K562 (cell line): ENCODE measurements around the gene LASP1NB.
A peak's percentile ranks its signal among the peaks of the same experiment; 100 is the strongest.

Source experiments
- DPF2 ChIP-seq: fragments of 450-650 bp; IDR thresholded peaks from 2 replicates; pipeline ENCODE4 v1.6.1; 2016
- ETV5 ChIP-seq: sonication (generic); formaldehyde crosslinking; IDR thresholded peaks from 2 replicates; pipeline ENCODE4 v1.4.0; 2020; ENCODE audit warnings: low read depth, mild to moderate bottlenecking, missing genetic modification reagents
- ILF3 ChIP-seq: fragments of 450-650 bp; IDR thresholded peaks from 2 replicates; pipeline ENCODE4 v1.6.1; 2018; ENCODE audit warnings: antibody characterized with exemption, mild to moderate bottlenecking, moderate library complexity, borderline replicate concordance
- MCM2 ChIP-seq: fragments of 450-650 bp; IDR thresholded peaks from 2 replicates; pipeline ENCODE4 v1.6.1; 2017; ENCODE audit warnings: low read depth, mild to moderate bottlenecking
- NCOA1 ChIP-seq: fragments of 450-650 bp; IDR thresholded peaks from 2 replicates; pipeline ENCODE4 v1.6.1; 2016; ENCODE audit warnings: low read depth
- RBM25 ChIP-seq: fragments of 200-400 bp; formaldehyde crosslinking; IDR thresholded peaks from 2 replicates; pipeline ENCODE4 v1.6.1; 2018; ENCODE audit warnings: low read length, low read depth, moderate library complexity; ENCODE audit not compliant: severe bottlenecking
- RBM34 ChIP-seq: fragments of 200-400 bp; formaldehyde crosslinking; IDR thresholded peaks from 2 replicates; pipeline ENCODE4 v1.6.1; 2018; ENCODE audit warnings: low read length, borderline replicate concordance; ENCODE audit not compliant: insufficient read depth
- RCOR1 ChIP-seq, 2 experiments: IDR thresholded peaks; 2 replicates each; pipeline ENCODE4 v1.6.1; 2012; ENCODE audit warnings: low read depth in 2 of 2, low read length in 2 of 2, borderline replicate concordance in 1 of 2, improper control_type of control experiment in 1 of 2
- ZMIZ1 ChIP-seq, 2 experiments: fragments of 150-350 bp in 1 of 2; IDR thresholded peaks; 2 replicates each; pipeline ENCODE4 v1.6.1; 2012 to 2016; ENCODE audit warnings: low read depth in 2 of 2, low read length in 2 of 2, mild to moderate bottlenecking in 1 of 2, moderate library complexity in 1 of 2
- ZNF217 ChIP-seq: sonication (generic); formaldehyde crosslinking; IDR thresholded peaks from 2 replicates; pipeline ENCODE4 v1.8.0; 2022; ENCODE audit warnings: mild to moderate bottlenecking, missing genetic modification reagents
- ZNF280A ChIP-seq: fragments of 450-650 bp; IDR thresholded peaks from 2 replicates; pipeline ENCODE4 v1.6.1; 2018; ENCODE audit warnings: mild to moderate bottlenecking, low read depth; ENCODE audit not compliant: partially characterized antibody
- ZNF589 ChIP-seq: fragments of 200-800 bp; sonication (Bioruptor generic); IDR thresholded peaks from 2 replicates; pipeline ENCODE4 v1.6.1; 2016; ENCODE audit warnings: low read depth, missing genetic modification characterization, missing compliant biosample characterization
- ZNF592 ChIP-seq: fragments of 450-650 bp; IDR thresholded peaks from 2 replicates; pipeline ENCODE4 v1.6.1; 2017; ENCODE audit warnings: antibody characterized with exemption, mild to moderate bottlenecking

Gene LASP1NB

GRCh38 chr17:38926293-38927070 is 1.1 kb downstream of the LASP1NB start (continued):
- TF ChIP-seq MCM2 (no peak), NCOA1 (no peak), RBM25 (no peak), DPF2 (peak; percentile 75), RCOR1 (IDR thresholded peaks at IDR 0.05; ENCODE audit: borderline replicate concordance in 1 of 2, low read depth in 2 of 2, low read length in 2 of 2) (peak in 1 of 2 experiments; percentile 94; a peak in 3 of 4 replicates), ZMIZ1 (IDR thresholded peaks at IDR 0.05; ENCODE audit: low read depth in 2 of 2, low read length in 2 of 2) (peak in 1 of 2 experiments; percentile 51; a peak in 1 of 4 replicates), ZNF280A (no peak), ILF3 (no peak), ZNF592 (no peak), ZNF217 (CRISPR knock-in tag) (no peak), ETV5 (CRISPR knock-in tag) (no peak), ZNF589 (CRISPR knock-in tag) (no peak), RBM34 (no peak)
